ENCODE measurements around the gene CDC25C.
"Not testable (repeated sequence)": the region's sequence is repeated elsewhere in the genome, so short reads cannot be mapped to it uniquely, and the experiment has no call there.

DNA sequence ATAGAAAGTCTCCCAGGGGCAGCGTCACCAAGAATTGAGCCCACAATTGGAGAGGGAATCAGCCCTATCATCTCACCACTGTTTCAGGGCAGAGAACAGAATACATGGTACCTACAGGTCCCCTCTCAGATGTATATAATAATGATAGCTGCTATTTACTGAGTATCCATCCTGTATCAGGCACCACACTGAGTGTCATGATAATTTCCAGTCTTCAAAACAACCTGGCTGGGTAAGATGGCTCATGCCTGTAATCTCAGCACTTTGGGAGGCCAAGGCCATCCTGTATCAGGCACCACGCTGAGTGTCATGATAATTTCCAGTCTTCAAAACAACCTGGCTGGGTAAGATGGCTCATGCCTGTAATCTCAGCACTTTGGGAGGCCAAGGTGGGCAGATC is 83.8 kb downstream of the CDC25C start:
- TF ChIP-seq POLR2A (IDR thresholded peaks at IDR 0.05) = not testable (repeated sequence)
- TF ChIP-seq, protein P1, sequence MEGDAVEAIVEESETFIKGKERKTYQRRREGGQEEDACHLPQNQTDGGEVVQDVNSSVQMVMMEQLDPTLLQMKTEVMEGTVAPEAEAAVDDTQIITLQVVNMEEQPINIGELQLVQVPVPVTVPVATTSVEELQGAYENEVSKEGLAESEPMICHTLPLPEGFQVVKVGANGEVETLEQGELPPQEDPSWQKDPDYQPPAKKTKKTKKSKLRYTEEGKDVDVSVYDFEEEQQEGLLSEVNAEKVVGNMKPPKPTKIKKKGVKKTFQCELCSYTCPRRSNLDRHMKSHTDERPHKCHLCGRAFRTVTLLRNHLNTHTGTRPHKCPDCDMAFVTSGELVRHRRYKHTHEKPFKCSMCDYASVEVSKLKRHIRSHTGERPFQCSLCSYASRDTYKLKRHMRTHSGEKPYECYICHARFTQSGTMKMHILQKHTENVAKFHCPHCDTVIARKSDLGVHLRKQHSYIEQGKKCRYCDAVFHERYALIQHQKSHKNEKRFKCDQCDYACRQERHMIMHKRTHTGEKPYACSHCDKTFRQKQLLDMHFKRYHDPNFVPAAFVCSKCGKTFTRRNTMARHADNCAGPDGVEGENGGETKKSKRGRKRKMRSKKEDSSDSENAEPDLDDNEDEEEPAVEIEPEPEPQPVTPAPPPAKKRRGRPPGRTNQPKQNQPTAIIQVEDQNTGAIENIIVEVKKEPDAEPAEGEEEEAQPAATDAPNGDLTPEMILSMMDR (IDR thresholded peaks at IDR 0.05) = not testable (repeated sequence)
